HG02571 (cell line): ENCODE data around the gene ATPAF2.

Experiments used
- ATAC-seq: cut with Tn5 transposase; IDR thresholded peaks from one replicate; pipeline ENCODE4 v1.9.1; 2021; ENCODE audit warnings: mild to moderate bottlenecking, moderate library complexity; ENCODE audit not compliant: unreplicated experiment

Gene ATPAF2

GRCh38 chr17:18038861-18039534 lies at the start of gene ATPAF2, which contains the start of gene GID4:
Gene ATPAF2, minus strand, starts transcription at chr17:18039168. Its CDS starts 155 bp downstream, at chr17:18039013.
Gene GID4, plus strand, starts transcription at chr17:18039408. Its CDS starts 57 bp downstream, at chr17:18039465.
- ATAC-seq: peak; percentile 84

- ATAC-seq: peak; percentile 68
Measured at GRCh38 chr17:18087610-18088491, 48.9 kb upstream of the ATPAF2 start, which contains the start of gene DRG2. Gene DRG2, plus strand, starts transcription at chr17:18087948. Its CDS starts 76 bp downstream, at chr17:18088024.

- no peak for ATAC-seq
Measured at GRCh38 chr17:18084256-18084655, 45.3 kb upstream of the ATPAF2 start.

- no peak for ATAC-seq
Measured at GRCh38 chr17:18079543-18079942, 40.6 kb upstream of the ATPAF2 start.

GRCh38 chr17:18076936-18077335 lies 38.0 kb upstream of the ATPAF2 start:
- no peak for ATAC-seq

- ATAC-seq: no peak
Measured at GRCh38 chr17:18074566-18075272, 35.8 kb upstream of the ATPAF2 start.

GRCh38 chr17:18071751-18072150 lies 32.8 kb upstream of the ATPAF2 start:
- no peak for ATAC-seq

- ATAC-seq: no peak
Measured at GRCh38 chr17:18070861-18071340, 31.9 kb upstream of the ATPAF2 start.

GRCh38 chr17:18069101-18069500 lies 30.1 kb upstream of the ATPAF2 start:
- ATAC-seq: no peak

- ATAC-seq: no peak
Measured at GRCh38 chr17:18066866-18067265, 27.9 kb upstream of the ATPAF2 start.

GRCh38 chr17:18065546-18065945 lies 26.6 kb upstream of the ATPAF2 start:
- ATAC-seq: no peak

- no peak for ATAC-seq
Measured at GRCh38 chr17:18064053-18064452, 25.1 kb upstream of the ATPAF2 start.

GRCh38 chr17:18059283-18059682 lies 20.3 kb upstream of the ATPAF2 start:
- no peak for ATAC-seq

GRCh38 chr17:18056214-18056613 lies 17.2 kb upstream of the ATPAF2 start:
- no peak for ATAC-seq

GRCh38 chr17:18055597-18055996 lies 16.6 kb upstream of the ATPAF2 start:
- no peak for ATAC-seq

GRCh38 chr17:18045691-18046350 lies 6.9 kb upstream of the ATPAF2 start:
- no peak for ATAC-seq

- no peak for ATAC-seq
Measured at GRCh38 chr17:18044609-18045008, 5.6 kb upstream of the ATPAF2 start.

GRCh38 chr17:18043491-18043890 lies 4.5 kb upstream of the ATPAF2 start:
- no peak for ATAC-seq

- no peak for ATAC-seq
Measured at GRCh38 chr17:18042983-18043382, 4.0 kb upstream of the ATPAF2 start.

- no peak for ATAC-seq
Measured at GRCh38 chr17:18041776-18042175, 2.8 kb upstream of the ATPAF2 start.
